GM12878 (cell line): ENCODE measurements around the gene PARN. TPM values are rescaled to one million over a fixed set of nuclear protein-coding genes. Genes with fewer than 3 reads are reported as not detected.

Source experiments
- ATAC-seq: fragments of 200-7000 bp; cut with Tn5 transposase; 3 replicates; pipeline ENCODE4 v1.9.1; 2020; ENCODE audit warnings: mild to moderate bottlenecking, moderate library complexity
- BruUV-seq: library from RNA; stranded (reverse); fragments of 400-500 nt; replicated peaks from 2 replicates; lab custom pipeline; 2021; lab: Mats Ljungman, UMichigan
- CTCF ChIA-PET: fragments of 300-600 bp; sonication (Branson Sonifier 250); formaldehyde crosslinking; extraction: SDS; loops from one replicate; lab custom pipeline; 2021; ENCODE audit warnings: inconsistent platforms; lab: Yijun Ruan, JAX
- POLR2A ChIA-PET: fragments of 350-600 bp; formaldehyde crosslinking; extraction: SDS; loops from one replicate; lab custom pipeline; 2021; ENCODE audit warnings: inconsistent platforms; lab: Charles Lee
- RAD21 ChIA-PET: fragments of 300-600 bp; sonication (Branson Sonifier 250); formaldehyde crosslinking; loops from one replicate; lab custom pipeline; 2023; ENCODE audit warnings: antibody characterized with exemption; ENCODE audit not compliant: unreplicated experiment; lab: Charles Lee
- SMC1A ChIA-PET: fragments of 300-600 bp; sonication (Branson Sonifier 250); formaldehyde crosslinking; loops from one replicate; lab custom pipeline; 2023; ENCODE audit not compliant: unreplicated experiment, uncharacterized antibody; lab: Charles Lee
- DNase-seq: peaks from one replicate; pipeline ENCODE4 v3.0.0-alpha.2; 2011; ENCODE audit warnings: low read depth, low spot score
- FAIRE-seq: peaks from 3 replicates; lab custom pipeline; 2011; peaks lifted over from hg19 to GRCh38; lab: Jason Lieb, UNC
- H2AFZ ChIP-seq: 2 replicates; pipeline ENCODE4 v1.6.0; 2011; ENCODE audit warnings: low read depth, low read length, control low read depth; ENCODE audit not compliant: control insufficient read depth
- H3K27ac ChIP-seq: 2 replicates; pipeline ENCODE4 v1.5.1; 2011; ENCODE audit warnings: control low read depth; ENCODE audit not compliant: control insufficient read depth, insufficient read depth
- H3K27me3 ChIP-seq, 2 experiments: replicated peaks in 1 of 2; 2 replicates each; pipeline versions ENCODE4 v1.6.0 to v1.6.1; 2011; ENCODE audit warnings: low read length in 1 of 2; ENCODE audit not compliant: control insufficient read depth in 2 of 2, insufficient read depth in 2 of 2
- H3K36me3 ChIP-seq, 2 experiments: 2 replicates each; pipeline ENCODE4 v1.5.1; 2011; ENCODE audit warnings: low read length in 1 of 2; ENCODE audit not compliant: control insufficient read depth in 2 of 2, insufficient read depth in 2 of 2
- H3K4me1 ChIP-seq: 2 replicates; pipeline ENCODE4 v1.6.1; 2011; ENCODE audit warnings: mild to moderate bottlenecking, low read length, moderate library complexity, mixed read lengths; ENCODE audit not compliant: control insufficient read depth, insufficient read depth
- H3K4me2 ChIP-seq: 2 replicates; pipeline ENCODE4 v1.6.0; 2011; ENCODE audit warnings: control low read depth; ENCODE audit not compliant: control insufficient read depth, insufficient read depth
- H3K4me3 ChIP-seq: fragments of 200-600 bp; sonication (generic); 2 replicates; pipeline ENCODE4 v1.5.1; 2016
- H3K79me2 ChIP-seq: 2 replicates; pipeline ENCODE4 v1.6.0; 2011; ENCODE audit warnings: low read length; ENCODE audit not compliant: control insufficient read depth, insufficient read depth
- H3K9ac ChIP-seq: 2 replicates; pipeline ENCODE4 v1.8.0; 2011; ENCODE audit warnings: low read length, control low read depth, mixed read lengths; ENCODE audit not compliant: control insufficient read depth, insufficient read depth
- H3K9me3 ChIP-seq: replicated peaks from 3 replicates; pipeline ENCODE4 v1.5.1; 2011; ENCODE audit warnings: mild to moderate bottlenecking, low read length; ENCODE audit not compliant: control insufficient read depth, insufficient read depth
- H4K20me1 ChIP-seq: 2 replicates; pipeline ENCODE4 v1.6.0; 2011; ENCODE audit not compliant: control insufficient read depth, insufficient read depth
- BCL11A ChIP-seq: IDR thresholded peaks from 2 replicates; pipeline ENCODE4 v1.6.1; 2011; ENCODE audit warnings: low read depth, low read length
- CEBPB ChIP-seq, 2 experiments: fragments of 150-350 bp in 1 of 2; IDR thresholded peaks; 2 replicates each; pipeline ENCODE4 v1.6.1; 2012 to 2014; ENCODE audit warnings: low read depth in 2 of 2, low read length in 2 of 2, borderline replicate concordance in 1 of 2, inconsistent platforms in 1 of 2
- FOXK2 ChIP-seq: fragments of 450-650 bp; IDR thresholded peaks from 2 replicates; pipeline ENCODE4 v1.6.1; 2017; ENCODE audit warnings: mild to moderate bottlenecking, moderate library complexity
- IRF4 ChIP-seq: IDR thresholded peaks from 2 replicates; pipeline ENCODE4 v1.6.1; 2011; ENCODE audit warnings: low read depth, low read length
- JUNB ChIP-seq: IDR thresholded peaks from 2 replicates; pipeline ENCODE4 v1.6.1; 2016; ENCODE audit warnings: antibody characterized with exemption, mild to moderate bottlenecking
- MLLT1 ChIP-seq: fragments of 450-650 bp; IDR thresholded peaks from 2 replicates; pipeline ENCODE4 v1.6.1; 2016; ENCODE audit warnings: mild to moderate bottlenecking
- RCOR1 ChIP-seq: conservative IDR thresholded peaks from 2 replicates; pipeline ENCODE4 v1.6.1; 2012; ENCODE audit warnings: low read depth, low read length, improper control_type of control experiment
- ZBTB4 ChIP-seq: fragments of 450-650 bp; formaldehyde crosslinking; IDR thresholded peaks from 2 replicates; pipeline ENCODE4 v1.4.0; 2022; ENCODE audit warnings: mild to moderate bottlenecking, moderate library complexity
- ZZZ3 ChIP-seq: IDR thresholded peaks from 2 replicates; pipeline ENCODE4 v1.6.1; 2011; ENCODE audit warnings: low read depth; ENCODE audit not compliant: control insufficient read depth, insufficient read length
- WGBS: methylation state at CpG from one replicate; pipeline ENCODE4 v1.1.6; 2016; ENCODE audit warnings: low lambda C conversion rate; ENCODE audit not compliant: insufficient replicate concordance, insufficient coverage; ENCODE audit errors: missing lambda C conversion rate; 5-methylcytosine and 5-hydroxymethylcytosine counted together
- in situ Hi-C: fragments of 300-500 bp; cut with MboI; formaldehyde crosslinking; loops from 9 replicates; pipeline ENCODE4 v1.14.3; 2018; ENCODE audit warnings: mixed read lengths
- intact Hi-C: fragments of 100-400 bp; cut with micrococcal nuclease; formaldehyde crosslinking; loops from one replicate; pipeline ENCODE4 v1.14.2; 2022; ENCODE audit not compliant: unreplicated experiment
- polyA plus RNA-seq, 11 experiments: library from polyadenylated mRNA; depleted of rRNA in 4 of 11; unstranded in 6 of 11; stranded (reverse) in 5 of 11; fragments of >200 nt; fragmentation: Nextera tagmentation in 4 of 11; fragmentation: Illumina TruSeq in 1 of 11; extraction: Ambion mirVana in 4 of 11; extraction: Trizol in 1 of 11; gene quantifications; 1 replicate in 1 of 11; 2 replicates in 10 of 11; pipeline versions ENCODE4 v1.2.1 to v1.2.3, GENCODE V29; 2011 to 2016; ENCODE audit warnings: inconsistent platforms in 2 of 11, missing spikeins in 2 of 11, low read depth in 1 of 11
- total RNA-seq, 4 experiments: library from RNA; depleted of rRNA in 3 of 4; stranded (reverse); fragments of >200 nt in 3 of 4; fragmentation: Illumina TruSeq in 1 of 4; extraction: Trizol in 1 of 4; gene quantifications; 2 replicates each; pipeline versions ENCODE4 v1.2.1 to v1.2.3, GENCODE V29; 2013 to 2021

The PARN gene
- total and polyA plus RNA-seq, 10 of the 15 experiments (the other 5 are each of a cell fraction or from before 2014, with no cell fraction given), result 15.6 to 77.3 (median 47.7) TPM

DNA sequence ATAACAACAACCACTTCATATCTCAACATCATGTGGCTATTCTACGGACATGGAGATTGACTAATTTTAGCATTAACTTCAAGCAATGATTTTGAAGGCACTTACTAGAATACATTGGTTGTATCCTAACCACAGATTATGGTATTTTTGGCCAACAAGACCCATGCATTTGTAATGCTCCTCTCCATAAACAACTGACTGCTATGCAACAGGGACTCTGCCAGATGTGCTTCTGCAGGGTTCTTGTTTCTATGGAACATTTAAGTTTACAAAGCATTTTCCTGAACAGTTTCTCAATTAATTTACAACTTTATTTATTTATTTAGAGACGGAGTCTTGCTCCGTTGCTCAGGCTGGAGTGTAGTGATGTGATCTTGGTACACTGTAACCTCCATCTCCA lies 178.0 kb downstream of the PARN start (continued):
- no peak for TF ChIP-seq MLLT1
- no peak for TF ChIP-seq JUNB
- TF ChIP-seq ZBTB4 (CRISPR knock-in tag), result no peak
- no peak for TF ChIP-seq ZZZ3
- no peak for TF ChIP-seq RCOR1

DNA sequence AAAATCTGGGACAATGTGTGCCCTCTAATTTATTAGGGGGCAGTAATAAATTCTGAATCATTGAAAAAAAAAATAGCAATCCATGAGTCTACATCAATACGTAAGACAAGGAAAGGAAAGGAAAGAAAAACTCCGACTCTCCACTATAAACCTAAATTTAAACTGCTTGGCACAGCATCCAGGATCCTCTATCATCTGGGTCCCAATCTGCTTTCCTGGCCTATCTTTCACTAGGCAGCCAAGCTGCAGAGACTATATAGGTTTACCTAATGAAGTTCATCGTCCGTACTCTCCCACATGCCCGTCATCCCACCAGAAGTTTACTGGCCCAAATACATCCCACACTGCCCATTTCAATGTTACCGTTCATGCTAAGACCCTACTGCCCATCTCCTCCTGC lies 179.2 kb downstream of the PARN start:
- intact Hi-C loops, result no loop called here
- RAD21 ChIA-PET, result interaction anchor here (0.8 kb wide), 1 partner anchor 150 kb away, joined by 3 read pairs; no protein-coding TSS in a partner anchor
- ATAC-seq, result no peak

More for the DNA sequence above, 179.2 kb downstream of the PARN start:
- Histone ChIP-seq H3K9ac (no peak overlapping the region), H4K20me1 (no peaks in the 10 kb centered on the region), H2AFZ (no peak overlapping the region), H3K27me3 (no peaks in the 10 kb centered on the region), H3K79me2 (no peaks in the 10 kb centered on the region), H3K36me3 (peaks cover 0 to 2% of the 10 kb centered on the region in 2 experiments; a peak in 3 of 4 replicates), H3K4me1 (no peaks in the 10 kb centered on the region), H3K9me3 (no peaks in the 10 kb centered on the region), H3K4me2 (no peak overlapping the region), H3K27ac (no peak overlapping the region), H3K4me3 (no peak overlapping the region)
- no peak for FAIRE-seq
- ChIA-PET CTCF (interaction anchor here (0.7 to 1.5 kb wide), 2 partner anchors 15 to 150 kb away, joined by 3 read pairs; no protein-coding TSS in a partner anchor), SMC1A (interaction anchor here (2.1 kb wide), 1 partner anchor 149 kb away, joined by 4 read pairs; no protein-coding TSS in a partner anchor), POLR2A (no interaction called here)
- no peak for DNase-seq
- BruUV-seq, result no TSS peak
- TF ChIP-seq BCL11A (no peak), FOXK2 (no peak), IRF4 (no peak), CEBPB (IDR thresholded peaks at IDR 0.05; ENCODE audit: borderline replicate concordance in 1 of 2, low read depth in 2 of 2, low read length in 2 of 2) (no peak)
- in situ Hi-C loops, result no loop called here
- WGBS, result 95% methylated on average over 6 of the region's 6 CpGs
